PFSK-1 (cell line): ENCODE data around the gene IL36B.

Source experiments
- FOXP2 ChIP-seq: optimal IDR thresholded peaks from 2 replicates; pipeline ENCODE3; 2011; ENCODE audit warnings: borderline replicate concordance, control low read depth, inconsistent platforms; ENCODE audit not compliant: insufficient read depth; ENCODE audit errors: extremely low read length, extremely low read depth
- POLR2AphosphoS5 ChIP-seq: IDR thresholded peaks from 2 replicates; pipeline ENCODE4 v1.6.1; 2012; ENCODE audit warnings: low read depth, mild to moderate bottlenecking, control low read depth, low read length, moderate library complexity
- SIN3A ChIP-seq: IDR thresholded peaks from 2 replicates; pipeline ENCODE4 v1.6.1; 2012; ENCODE audit warnings: mild to moderate bottlenecking, low read length, moderate library complexity, borderline replicate concordance; ENCODE audit not compliant: insufficient read depth
- TAF1 ChIP-seq: IDR thresholded peaks from 2 replicates; pipeline ENCODE4 v1.6.1; 2012; ENCODE audit warnings: low read length, control low read depth, borderline replicate concordance; ENCODE audit not compliant: insufficient read depth
- TF ChIP-seq, protein P1 (sequence below), 2 experiments: IDR thresholded peaks; 2 replicates each; pipeline versions ENCODE4 v1.6.1 to v1.8.0; 2011 to 2012; ENCODE audit warnings: low read depth in 2 of 2, low read length in 2 of 2, control low read depth in 1 of 2, inconsistent platforms in 1 of 2, mild to moderate bottlenecking in 1 of 2, moderate library complexity in 1 of 2; ENCODE audit not compliant: insufficient read depth in 1 of 2

IL36B gene

DNA sequence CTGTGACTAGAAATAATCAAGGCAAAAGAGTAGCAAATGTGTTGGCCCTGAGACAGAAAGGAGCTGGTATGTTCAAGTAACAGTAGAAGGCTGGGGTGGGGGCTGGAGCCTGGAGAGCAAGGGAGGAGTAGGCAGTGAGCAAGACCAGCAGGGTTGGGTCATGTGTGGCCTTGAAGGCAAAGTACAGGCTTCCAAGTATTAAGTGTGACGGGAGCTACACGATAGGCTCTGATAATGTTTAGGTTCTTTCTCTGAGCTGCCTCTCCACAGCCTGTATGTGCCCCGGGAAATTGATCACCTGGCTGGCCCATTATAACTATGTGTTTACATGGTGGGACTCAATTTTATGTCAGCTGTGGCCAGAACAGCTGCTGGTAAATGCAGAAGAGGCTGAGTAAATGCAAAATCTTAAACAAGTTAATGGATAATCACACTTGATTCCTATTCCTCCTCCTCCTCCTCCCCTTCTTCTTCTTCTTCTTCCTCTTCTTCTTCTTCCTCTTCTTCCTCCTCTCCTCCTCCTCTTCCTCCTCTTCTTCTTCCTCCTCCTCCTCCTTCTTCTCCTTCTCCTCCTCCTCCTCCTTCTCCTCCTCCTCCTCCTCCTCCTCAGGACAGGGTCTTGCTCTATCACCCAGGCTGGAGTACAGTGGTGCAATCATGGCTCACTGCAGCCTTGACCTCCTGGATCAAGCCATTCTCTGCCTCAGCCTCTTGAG is 24.4 kb upstream of the IL36B start:
- no peak for TF ChIP-seq POLR2AphosphoS5
- TF ChIP-seq FOXP2, result no peak
- TF ChIP-seq, protein P1, sequence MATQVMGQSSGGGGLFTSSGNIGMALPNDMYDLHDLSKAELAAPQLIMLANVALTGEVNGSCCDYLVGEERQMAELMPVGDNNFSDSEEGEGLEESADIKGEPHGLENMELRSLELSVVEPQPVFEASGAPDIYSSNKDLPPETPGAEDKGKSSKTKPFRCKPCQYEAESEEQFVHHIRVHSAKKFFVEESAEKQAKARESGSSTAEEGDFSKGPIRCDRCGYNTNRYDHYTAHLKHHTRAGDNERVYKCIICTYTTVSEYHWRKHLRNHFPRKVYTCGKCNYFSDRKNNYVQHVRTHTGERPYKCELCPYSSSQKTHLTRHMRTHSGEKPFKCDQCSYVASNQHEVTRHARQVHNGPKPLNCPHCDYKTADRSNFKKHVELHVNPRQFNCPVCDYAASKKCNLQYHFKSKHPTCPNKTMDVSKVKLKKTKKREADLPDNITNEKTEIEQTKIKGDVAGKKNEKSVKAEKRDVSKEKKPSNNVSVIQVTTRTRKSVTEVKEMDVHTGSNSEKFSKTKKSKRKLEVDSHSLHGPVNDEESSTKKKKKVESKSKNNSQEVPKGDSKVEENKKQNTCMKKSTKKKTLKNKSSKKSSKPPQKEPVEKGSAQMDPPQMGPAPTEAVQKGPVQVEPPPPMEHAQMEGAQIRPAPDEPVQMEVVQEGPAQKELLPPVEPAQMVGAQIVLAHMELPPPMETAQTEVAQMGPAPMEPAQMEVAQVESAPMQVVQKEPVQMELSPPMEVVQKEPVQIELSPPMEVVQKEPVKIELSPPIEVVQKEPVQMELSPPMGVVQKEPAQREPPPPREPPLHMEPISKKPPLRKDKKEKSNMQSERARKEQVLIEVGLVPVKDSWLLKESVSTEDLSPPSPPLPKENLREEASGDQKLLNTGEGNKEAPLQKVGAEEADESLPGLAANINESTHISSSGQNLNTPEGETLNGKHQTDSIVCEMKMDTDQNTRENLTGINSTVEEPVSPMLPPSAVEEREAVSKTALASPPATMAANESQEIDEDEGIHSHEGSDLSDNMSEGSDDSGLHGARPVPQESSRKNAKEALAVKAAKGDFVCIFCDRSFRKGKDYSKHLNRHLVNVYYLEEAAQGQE (IDR thresholded peaks at IDR 0.05; ENCODE audit: insufficient read depth in 1 of 2, low read depth in 2 of 2, low read length in 2 of 2), result no peak
- TF ChIP-seq TAF1, result no peak
- TF ChIP-seq SIN3A, result no peak

DNA sequence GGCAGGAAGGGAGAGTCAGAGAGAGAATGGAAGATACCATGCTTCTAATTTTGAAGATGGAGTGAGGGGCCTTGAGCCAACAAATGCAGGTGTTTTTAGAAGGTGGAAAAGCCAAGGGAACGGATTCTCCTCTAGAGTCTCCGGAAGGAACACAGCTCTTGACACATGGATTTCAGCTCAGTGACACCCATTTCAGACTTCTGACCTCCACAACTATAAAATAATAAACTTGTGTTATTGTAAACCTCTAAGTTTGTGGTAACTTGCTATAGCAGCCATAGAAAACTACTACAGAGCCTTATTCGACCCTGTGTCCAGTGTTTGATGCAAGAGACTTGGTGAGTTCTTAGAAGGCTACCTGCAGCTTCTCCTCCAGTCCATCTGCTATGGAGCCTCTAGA is 22.9 kb upstream of the IL36B start:
- no peak for TF ChIP-seq TAF1
- no peak for TF ChIP-seq FOXP2
- TF ChIP-seq SIN3A, result no peak
- TF ChIP-seq, protein P1 (IDR thresholded peaks at IDR 0.05; ENCODE audit: insufficient read depth in 1 of 2, low read depth in 2 of 2, low read length in 2 of 2), result no peak
- TF ChIP-seq POLR2AphosphoS5, result no peak

DNA sequence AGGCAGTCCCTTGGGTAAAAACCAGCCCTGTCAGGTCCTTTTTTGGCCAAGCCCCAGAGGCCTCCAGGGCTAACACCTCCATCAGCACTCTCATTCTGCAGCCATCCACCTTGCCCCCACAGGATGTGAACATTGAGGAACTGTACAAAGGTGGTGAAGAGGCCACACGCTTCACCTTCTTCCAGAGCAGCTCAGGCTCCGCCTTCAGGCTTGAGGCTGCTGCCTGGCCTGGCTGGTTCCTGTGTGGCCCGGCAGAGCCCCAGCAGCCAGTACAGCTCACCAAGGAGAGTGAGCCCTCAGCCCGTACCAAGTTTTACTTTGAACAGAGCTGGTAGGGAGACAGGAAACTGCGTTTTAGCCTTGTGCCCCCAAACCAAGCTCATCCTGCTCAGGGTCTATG is 22.4 kb upstream of the IL36B start:
- TF ChIP-seq, protein P1 (IDR thresholded peaks at IDR 0.05; ENCODE audit: insufficient read depth in 1 of 2, low read depth in 2 of 2, low read length in 2 of 2), result no peak
- no peak for TF ChIP-seq POLR2AphosphoS5

DNA sequence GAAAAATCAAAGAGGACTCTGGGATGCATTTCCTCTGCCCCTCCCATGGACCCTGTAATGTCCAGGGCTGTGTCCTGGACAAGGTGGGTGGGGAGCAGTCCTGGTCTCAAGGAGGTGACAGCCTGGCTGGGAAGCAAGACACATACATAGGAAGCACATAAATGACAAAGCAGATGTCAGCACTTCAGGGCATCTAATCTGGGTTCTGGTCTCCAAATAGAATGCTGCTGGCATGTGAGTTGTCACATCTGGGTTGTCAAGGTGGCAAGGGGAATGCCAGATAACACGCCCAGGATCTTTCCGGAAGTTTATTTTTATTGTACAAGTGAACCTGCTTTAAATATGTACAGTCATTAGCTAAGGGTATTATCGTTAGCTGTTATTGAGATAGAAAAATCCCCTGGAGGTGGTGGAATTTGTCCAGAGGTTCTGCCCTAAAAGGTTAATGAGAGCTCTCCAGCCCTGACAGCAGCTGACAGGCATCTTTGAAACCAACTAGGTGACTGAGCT is 20.7 kb upstream of the IL36B start:
- no peak for TF ChIP-seq TAF1
- TF ChIP-seq, protein P1 (IDR thresholded peaks at IDR 0.05; ENCODE audit: insufficient read depth in 1 of 2, low read depth in 2 of 2, low read length in 2 of 2), result no peak
- TF ChIP-seq SIN3A, result no peak
- TF ChIP-seq FOXP2, result no peak
- TF ChIP-seq POLR2AphosphoS5, result no peak

DNA sequence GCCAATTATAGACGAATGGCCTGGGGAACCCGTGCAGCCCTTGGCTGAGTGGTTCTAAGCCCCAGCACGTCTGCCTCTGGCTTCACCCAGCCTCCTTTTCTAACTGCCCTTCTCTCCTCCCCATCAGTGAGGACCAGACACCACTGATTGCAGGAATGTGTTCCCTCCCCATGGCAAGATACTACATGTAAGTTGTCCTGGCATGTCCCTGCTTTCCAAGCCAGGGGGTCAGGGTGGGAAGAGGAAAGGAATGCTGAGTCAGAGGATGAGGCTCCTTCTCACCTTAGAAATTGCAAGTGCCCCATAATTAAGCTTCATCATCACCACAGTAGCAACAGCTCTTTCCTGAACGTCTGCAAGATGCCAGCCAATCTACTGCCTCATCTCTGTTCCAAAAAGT is 19.9 kb upstream of the IL36B start:
- TF ChIP-seq SIN3A, result no peak
- TF ChIP-seq, protein P1 (IDR thresholded peaks at IDR 0.05; ENCODE audit: insufficient read depth in 1 of 2, low read depth in 2 of 2, low read length in 2 of 2), result no peak
- no peak for TF ChIP-seq POLR2AphosphoS5
